ENCODE results near the gene AP2A1. TPM values are rescaled to one million over a fixed set of nuclear protein-coding genes. Genes with fewer than 3 reads are reported as not detected.

AP2A1 gene
- total and polyA plus RNA-seq, 9 of the 15 experiments (the other 6 are each of a cell fraction or from before 2014, with no cell fraction given), result 0.55 to 150 (median 31.9) TPM

GRCh38 chr19:49812997-49813861 is 46.4 kb downstream of the AP2A1 start, which contains the start of gene FUZ (continued):
- no peak for TF ChIP-seq ZNF318 (IDR thresholded peaks at IDR 0.05; ENCODE audit: borderline replicate concordance in 1 of 2, low read depth in 1 of 2)
- no peak for TF ChIP-seq TBL1XR1 (IDR thresholded peaks at IDR 0.05; ENCODE audit: low read length in 2 of 2)
- peak; percentile 35; the same call in 1 of the 2 replicates for TF ChIP-seq FOSL1 (tag; conservative IDR thresholded peaks at IDR 0.05)
- TF ChIP-seq RB1 (IDR thresholded peaks at IDR 0.05; ENCODE audit: low read depth), result peak; percentile 30; the same call in 1 of the 2 replicates
- TF ChIP-seq JUNB (CRISPR knock-in tag; conservative IDR thresholded peaks at IDR 0.05), result no peak
- no peak for TF ChIP-seq ZKSCAN3 (CRISPR knock-in tag; IDR thresholded peaks at IDR 0.05)
- no peak for TF ChIP-seq BDP1 (IDR thresholded peaks at IDR 0.05; ENCODE audit: insufficient read depth, insufficient read length)
- no peak for TF ChIP-seq ZC3H4 (CRISPR knock-in tag; IDR thresholded peaks at IDR 0.05; ENCODE audit: borderline replicate concordance)
- TF ChIP-seq ETS1 (conservative IDR thresholded peaks at IDR 0.05; ENCODE audit: control insufficient read depth, low read depth, low read length), result no peak; the same call in 1 of the 2 replicates
- TF ChIP-seq MTA2 (IDR thresholded peaks at IDR 0.05; ENCODE audit: low read depth), result no peak
- TF ChIP-seq NUFIP1 (IDR thresholded peaks at IDR 0.05; ENCODE audit: partially characterized antibody), result no peak
- TF ChIP-seq ZNF444 (CRISPR knock-in tag; IDR thresholded peaks at IDR 0.05), result no peak
